CD14-positive monocyte (primary cell): ENCODE results near the gene SNX5. TPM values are rescaled to one million over a fixed set of nuclear protein-coding genes. Genes with fewer than 3 reads are reported as not detected.

Experiments
- DNase-seq, 3 donors: peaks; one replicate each; pipeline ENCODE4 v3.0.0-alpha.2; 2011 to 2022
- H2AFZ ChIP-seq: 2 replicates; pipeline ENCODE4 v1.6.0; 2012; ENCODE audit warnings: mild to moderate bottlenecking, low read depth, low read length, inconsistent platforms; ENCODE audit not compliant: insufficient read depth, poor library complexity, severe bottlenecking
- H3K27ac ChIP-seq, 2 donors: 1 replicate in 1 of 2; 2 replicates in 1 of 2; pipeline ENCODE4 v1.5.1; 2012 to 2013; ENCODE audit warnings: low read length in 2 of 2, control low read depth in 1 of 2, inconsistent platforms in 1 of 2, low read depth in 1 of 2, mild to moderate bottlenecking in 1 of 2
- H3K27me3 ChIP-seq, 2 donors: one replicate each; pipeline versions ENCODE4 v1.6.0 to v1.6.1; 2011 to 2013; ENCODE audit warnings: low read length in 2 of 2; ENCODE audit not compliant: control insufficient read depth in 2 of 2, insufficient read depth in 2 of 2
- H3K36me3 ChIP-seq, 2 donors: replicated peaks in 1 of 2; 1 replicate in 1 of 2; 2 replicates in 1 of 2; pipeline versions ENCODE4 v1.5.1 to v1.6.1; 2012 to 2013; ENCODE audit warnings: low read length in 2 of 2, control low read depth in 1 of 2, inconsistent platforms in 1 of 2, mild to moderate bottlenecking in 1 of 2; ENCODE audit not compliant: insufficient read depth in 2 of 2, control insufficient read depth in 1 of 2
- H3K4me1 ChIP-seq, 2 donors: 1 replicate in 1 of 2; 2 replicates in 1 of 2; pipeline versions ENCODE4 v1.5.1 to v1.6.1; 2012 to 2013; ENCODE audit warnings: low read length in 2 of 2, control low read depth in 1 of 2, inconsistent platforms in 1 of 2, mild to moderate bottlenecking in 1 of 2, moderate library complexity in 1 of 2; ENCODE audit not compliant: insufficient read depth in 2 of 2, control insufficient read depth in 1 of 2
- H3K4me2 ChIP-seq: replicated peaks from 2 replicates; pipeline ENCODE3; 2012; ENCODE audit warnings: low read length, moderate library complexity, mild to moderate bottlenecking; ENCODE audit not compliant: poor library complexity, severe bottlenecking; ENCODE audit errors: extremely low read depth
- H3K4me3 ChIP-seq, 3 experiments: fragments of 200-600 bp in 1 of 3; sonication (generic) in 1 of 3; replicated peaks in 1 of 3; 1 replicate in 2 of 3; 2 replicates in 1 of 3; pipeline ENCODE4 v1.5.1; 2011 to 2013; ENCODE audit warnings: low read length in 3 of 3, mild to moderate bottlenecking in 3 of 3, control low read depth in 2 of 3, low read depth in 2 of 3, inconsistent platforms in 1 of 3, moderate library complexity in 1 of 3
- H3K79me2 ChIP-seq: 2 replicates; pipeline ENCODE4 v1.6.0; 2012; ENCODE audit warnings: mild to moderate bottlenecking, control low read depth, inconsistent platforms, low read length, moderate library complexity; ENCODE audit not compliant: insufficient read depth
- H3K9ac ChIP-seq: 2 replicates; pipeline ENCODE4 v1.6.0; 2017; ENCODE audit warnings: low read length, mild to moderate bottlenecking; ENCODE audit not compliant: insufficient read depth, poor library complexity, severe bottlenecking
- H3K9me3 ChIP-seq, 2 donors: replicated peaks in 1 of 2; 1 replicate in 1 of 2; 2 replicates in 1 of 2; pipeline versions ENCODE4 v1.5.1 to v1.6.1; 2012 to 2013; ENCODE audit warnings: low read length in 2 of 2, control low read depth in 1 of 2; ENCODE audit not compliant: control insufficient read depth in 1 of 2, insufficient read depth in 1 of 2
- H4K20me1 ChIP-seq: 2 replicates; pipeline ENCODE4 v1.6.0; 2012; ENCODE audit warnings: mild to moderate bottlenecking, low read length, control low read depth, moderate library complexity; ENCODE audit not compliant: insufficient read depth
- H3K27ac Mint-ChIP-seq, 7 donors: one replicate each; pipeline ENCODE4 v1.8.0; 2020; ENCODE audit warnings: mild to moderate bottlenecking in 7 of 7, mixed read lengths in 7 of 7, moderate library complexity in 6 of 7, inconsistent platforms in 2 of 7
- H3K27me3 Mint-ChIP-seq, 3 donors: one replicate each; pipeline ENCODE4 v1.8.0; 2021 to 2022; ENCODE audit warnings: low read depth in 3 of 3, mild to moderate bottlenecking in 3 of 3, mixed read lengths in 3 of 3, moderate library complexity in 3 of 3, inconsistent platforms in 1 of 3
- H3K36me3 Mint-ChIP-seq, 2 donors: one replicate each; pipeline ENCODE4 v1.8.0; 2020; ENCODE audit warnings: mixed read lengths in 2 of 2, inconsistent platforms in 1 of 2, mild to moderate bottlenecking in 1 of 2
- H3K4me1 Mint-ChIP-seq: one replicate; pipeline ENCODE4 v1.8.0; 2020; ENCODE audit warnings: mild to moderate bottlenecking, mixed read lengths
- H3K4me3 Mint-ChIP-seq, 2 donors: one replicate each; pipeline ENCODE4 v1.8.0; 2020; ENCODE audit warnings: mild to moderate bottlenecking in 2 of 2, mixed read lengths in 2 of 2, moderate library complexity in 1 of 2
- H3K9me3 Mint-ChIP-seq, 7 donors: one replicate each; pipeline ENCODE4 v1.8.0; 2020 to 2022; ENCODE audit warnings: mixed read lengths in 7 of 7, mild to moderate bottlenecking in 6 of 7, moderate library complexity in 6 of 7, inconsistent platforms in 2 of 7
- WGBS: methylation state at CpG from one replicate; pipeline ENCODE4 v1.1.5; 2013; ENCODE audit warnings: missing lambda C conversion rate; ENCODE audit not compliant: insufficient coverage; 5-methylcytosine and 5-hydroxymethylcytosine counted together
- intact Hi-C, 2 donors: fragments of 100-400 bp; cut with micrococcal nuclease; formaldehyde crosslinking; loops; one replicate each; pipeline versions ENCODE4 v1.15.0 to v1.15.1; 2023
- polyA plus RNA-seq, 3 donors: library from polyadenylated mRNA; depleted of rRNA in 1 of 3; unstranded in 2 of 3; stranded (reverse) in 1 of 3; fragments of 300-500 nt in 2 of 3; fragments of >200 nt in 1 of 3; fragmentation: Illumina TruSeq in 2 of 3; gene quantifications; 1 replicate in 2 of 3; 2 replicates in 1 of 3; pipeline ENCODE4 v1.2.3, GENCODE V29; 2012 to 2021
- TF ChIP-seq, protein P1 (sequence below): fragments of 200-600 bp; IDR thresholded peaks from one replicate; pipeline ENCODE4 v1.8.0; 2022; ENCODE audit warnings: antibody characterized with exemption, mild to moderate bottlenecking

Gene SNX5
- polyA plus RNA-seq, 3 donors = 55.6 to 83.8 (median 66.1) TPM

DNA sequence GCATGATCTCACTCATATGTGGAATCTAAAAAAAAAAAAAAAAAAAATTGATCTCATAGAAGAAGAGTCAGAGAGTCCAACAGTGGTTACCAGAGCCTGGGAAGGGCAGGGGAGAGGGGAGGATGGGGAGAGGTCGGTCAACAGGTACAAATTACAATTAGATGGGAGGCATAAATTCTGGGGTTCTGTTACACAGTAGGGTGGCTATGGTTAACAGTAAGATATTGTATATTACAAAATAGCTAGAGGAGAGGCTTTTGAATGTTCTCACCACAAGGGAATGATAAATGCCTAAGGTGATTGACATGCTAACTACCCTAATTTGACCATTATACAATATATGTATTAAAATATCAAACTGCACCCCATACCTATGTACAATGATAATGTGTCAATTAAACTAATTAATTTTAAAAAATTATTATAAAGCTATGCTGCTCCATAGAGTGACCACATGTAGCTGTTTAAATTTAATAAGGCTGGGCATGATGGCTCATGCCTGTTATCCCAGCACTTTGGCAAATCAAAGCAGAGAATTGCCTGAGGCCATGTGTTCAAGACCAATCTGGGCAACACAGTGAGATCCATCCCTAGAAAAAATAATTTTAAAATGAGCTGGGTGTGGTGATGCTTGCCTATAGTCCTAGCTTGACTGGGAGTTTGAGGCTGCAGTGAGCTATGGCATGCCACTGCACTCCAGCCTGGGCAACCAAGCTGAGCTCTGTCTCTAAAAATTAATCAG is 70.9 kb downstream of the SNX5 start:
- no peak for DNase-seq
- intact Hi-C loops = loop anchor here (5.0 to 10.0 kb wide), 4 partner anchors 213 to 395 kb away; partner anchors contain the start of genes BFSP1 (in 1 of the 2) and RRBP1 (in 1 of the 2)
- H3K36me3 Mint-ChIP-seq = peaks cover 0 to 2% of the 10 kb centered on the region in 2 donors
- 100% methylated on average over 1 of the region's 1 CpG for WGBS
- Histone ChIP-seq H3K79me2 (no peaks in the 10 kb centered on the region), H3K27me3 (peaks cover 18 to 20% of the 10 kb centered on the region in 2 donors), H3K27ac (no peak overlapping the region), H3K4me3 (no peak overlapping the region), H3K9ac (no peak overlapping the region), H4K20me1 (no peaks in the 10 kb centered on the region), H3K4me2 (no peak overlapping the region), H3K9me3 (no peaks in the 10 kb centered on the region), H2AFZ (no peak overlapping the region), H3K4me1 (peaks cover 17 to 24% of the 10 kb centered on the region in 2 donors), H3K36me3 (no peaks in the 10 kb centered on the region)
- TF ChIP-seq, protein P1, sequence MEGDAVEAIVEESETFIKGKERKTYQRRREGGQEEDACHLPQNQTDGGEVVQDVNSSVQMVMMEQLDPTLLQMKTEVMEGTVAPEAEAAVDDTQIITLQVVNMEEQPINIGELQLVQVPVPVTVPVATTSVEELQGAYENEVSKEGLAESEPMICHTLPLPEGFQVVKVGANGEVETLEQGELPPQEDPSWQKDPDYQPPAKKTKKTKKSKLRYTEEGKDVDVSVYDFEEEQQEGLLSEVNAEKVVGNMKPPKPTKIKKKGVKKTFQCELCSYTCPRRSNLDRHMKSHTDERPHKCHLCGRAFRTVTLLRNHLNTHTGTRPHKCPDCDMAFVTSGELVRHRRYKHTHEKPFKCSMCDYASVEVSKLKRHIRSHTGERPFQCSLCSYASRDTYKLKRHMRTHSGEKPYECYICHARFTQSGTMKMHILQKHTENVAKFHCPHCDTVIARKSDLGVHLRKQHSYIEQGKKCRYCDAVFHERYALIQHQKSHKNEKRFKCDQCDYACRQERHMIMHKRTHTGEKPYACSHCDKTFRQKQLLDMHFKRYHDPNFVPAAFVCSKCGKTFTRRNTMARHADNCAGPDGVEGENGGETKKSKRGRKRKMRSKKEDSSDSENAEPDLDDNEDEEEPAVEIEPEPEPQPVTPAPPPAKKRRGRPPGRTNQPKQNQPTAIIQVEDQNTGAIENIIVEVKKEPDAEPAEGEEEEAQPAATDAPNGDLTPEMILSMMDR = no peak
- H3K27me3 Mint-ChIP-seq = peaks cover 15 to 32% (median 16%) of the 10 kb centered on the region in 3 donors
- peak overlapping the region in 1 of 2 donors; percentile 46 for H3K4me3 Mint-ChIP-seq
- H3K4me1 Mint-ChIP-seq = peaks cover 29% of the 10 kb centered on the region
- H3K9me3 Mint-ChIP-seq = no peaks in the 10 kb centered on the region
- no peak overlapping the region for H3K27ac Mint-ChIP-seq

DNA sequence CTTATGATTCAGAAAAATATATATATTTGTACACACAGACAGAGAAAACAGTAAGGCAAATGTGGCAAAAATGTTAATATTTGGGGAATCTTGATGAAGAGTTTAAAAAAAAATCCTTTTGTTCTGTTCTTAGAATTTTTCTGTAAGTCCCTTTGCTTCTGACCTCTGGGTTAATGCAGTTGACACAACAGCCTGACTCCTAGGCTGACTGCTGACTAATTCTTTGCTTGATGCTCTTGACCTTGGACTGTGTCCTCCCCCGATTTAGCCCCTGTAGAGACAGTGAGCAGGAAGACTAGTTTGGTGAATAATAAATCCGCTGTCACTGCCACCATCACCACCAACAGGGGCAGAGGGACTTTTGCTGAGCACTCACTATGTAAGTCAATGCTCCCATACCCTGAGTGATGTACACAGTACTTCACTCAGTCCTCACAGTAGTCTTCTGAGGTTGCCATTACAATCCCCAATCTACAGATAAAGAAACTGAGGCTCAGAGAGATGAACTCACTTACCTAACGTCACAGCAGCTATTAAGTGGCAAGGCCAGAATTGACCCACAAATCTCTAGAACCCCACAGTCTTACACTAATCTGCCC is 71.7 kb downstream of the SNX5 start:
- peaks cover 37% of the 10 kb centered on the region for H3K4me1 Mint-ChIP-seq
- no peak overlapping the region for H2AFZ ChIP-seq
- H3K9ac ChIP-seq = no peak overlapping the region
- H3K36me3 Mint-ChIP-seq = peaks cover 0 to 2% of the 10 kb centered on the region in 2 donors
- H3K79me2 ChIP-seq = no peaks in the 10 kb centered on the region
- peak overlapping the region in 1 of 2 donors; percentile 44 for H3K4me3 Mint-ChIP-seq
- no peak overlapping the region for H3K4me2 ChIP-seq
- TF ChIP-seq, protein P1 = no peak
- H3K27ac Mint-ChIP-seq = peak overlapping the region in 1 of 7 donors; percentile 30
- no peaks in the 10 kb centered on the region for H3K36me3 ChIP-seq
- no peak overlapping the region for H3K4me3 ChIP-seq
- H3K4me1 ChIP-seq = peaks cover 18 to 24% of the 10 kb centered on the region in 2 donors
- 86% methylated on average over 1 of the region's 3 CpGs for WGBS
- no peaks in the 10 kb centered on the region for H3K9me3 Mint-ChIP-seq
- peaks cover 18 to 20% of the 10 kb centered on the region in 2 donors for H3K27me3 ChIP-seq
- H3K27me3 Mint-ChIP-seq = peaks cover 15 to 32% (median 16%) of the 10 kb centered on the region in 3 donors
- H4K20me1 ChIP-seq = no peaks in the 10 kb centered on the region
- no peak overlapping the region for H3K27ac ChIP-seq
- intact Hi-C loops = loop anchor here (5.0 to 10.0 kb wide), 4 partner anchors 212 to 395 kb away; partner anchors contain the start of genes BFSP1 (in 1 of the 2) and RRBP1 (in 1 of the 2)
- DNase-seq = peak in 1 of 3 donors; percentile 15
- no peaks in the 10 kb centered on the region for H3K9me3 ChIP-seq
